Mesenchymal stem cell (in vitro differentiated cells and primary cell): ENCODE measurements around the gene STXBP4.
A peak's percentile ranks its signal among the peaks of the same experiment; 100 is the strongest.

ENCODE experiments used
- DNase-seq: peaks from one replicate; pipeline ENCODE4 v3.0.0-alpha.2; 2013
- H2AFZ ChIP-seq: one replicate; pipeline ENCODE4 v1.6.1; 2013; ENCODE audit warnings: low read depth, mild to moderate bottlenecking, control low read depth, inconsistent platforms, low read length, moderate library complexity
- H2AK5ac ChIP-seq: 2 replicates; pipeline ENCODE4 v1.6.1; 2013; ENCODE audit warnings: low read length, moderate library complexity, mild to moderate bottlenecking, inconsistent platforms; ENCODE audit not compliant: severe bottlenecking
- H2BK120ac ChIP-seq: one replicate; pipeline ENCODE4 v1.6.1; 2013; ENCODE audit warnings: low read depth, mild to moderate bottlenecking, inconsistent platforms, low read length, moderate library complexity
- H2BK12ac ChIP-seq, 2 experiments: one replicate each; pipeline ENCODE4 v1.6.1; 2013; ENCODE audit warnings: inconsistent platforms in 2 of 2, low read length in 2 of 2, mild to moderate bottlenecking in 2 of 2, moderate library complexity in 2 of 2, control low read depth in 1 of 2
- H2BK15ac ChIP-seq: one replicate; pipeline ENCODE4 v1.6.1; 2013; ENCODE audit warnings: mild to moderate bottlenecking, low read depth, inconsistent platforms; ENCODE audit not compliant: poor library complexity, severe bottlenecking
- H2BK5ac ChIP-seq: 2 replicates; pipeline ENCODE4 v1.6.1; 2013; ENCODE audit warnings: low read depth, mild to moderate bottlenecking, low read length, control low read depth, inconsistent platforms; ENCODE audit not compliant: poor library complexity, severe bottlenecking
- H3K14ac ChIP-seq, 2 experiments: one replicate each; pipeline ENCODE4 v1.6.1; 2013; ENCODE audit warnings: inconsistent platforms in 2 of 2, low read length in 2 of 2, control low read depth in 1 of 2, mild to moderate bottlenecking in 1 of 2, moderate library complexity in 1 of 2
- H3K18ac ChIP-seq, 2 experiments: one replicate each; pipeline ENCODE4 v1.6.1; 2013; ENCODE audit warnings: inconsistent platforms in 2 of 2, low read length in 2 of 2, control low read depth in 1 of 2, low read depth in 1 of 2, mild to moderate bottlenecking in 1 of 2
- H3K23ac ChIP-seq, 2 experiments: one replicate each; pipeline ENCODE4 v1.6.1; 2013; ENCODE audit warnings: inconsistent platforms in 2 of 2, low read length in 2 of 2, mild to moderate bottlenecking in 2 of 2, moderate library complexity in 2 of 2, control low read depth in 1 of 2
- H3K27ac ChIP-seq: 2 replicates; pipeline ENCODE4 v1.5.1; 2013; ENCODE audit warnings: mild to moderate bottlenecking, moderate library complexity, low read length, control low read depth, inconsistent platforms; ENCODE audit not compliant: poor library complexity, severe bottlenecking
- H3K27me3 ChIP-seq, 2 experiments: 2 replicates each; pipeline versions ENCODE4 v1.6.1 to v1.7.0; 2013; ENCODE audit warnings: low read length in 2 of 2, mild to moderate bottlenecking in 2 of 2, moderate library complexity in 2 of 2, control low read depth in 1 of 2, inconsistent platforms in 1 of 2; ENCODE audit not compliant: control insufficient read depth in 1 of 2, insufficient read depth in 1 of 2
- H3K36me3 ChIP-seq, 2 experiments: 2 replicates each; pipeline versions ENCODE4 v1.6.1 to v1.7.0; 2013; ENCODE audit warnings: low read length in 2 of 2, control low read depth in 1 of 2, inconsistent platforms in 1 of 2, low read depth in 1 of 2, mild to moderate bottlenecking in 1 of 2; ENCODE audit not compliant: insufficient read depth in 2 of 2, control insufficient read depth in 1 of 2
- H3K4ac ChIP-seq, 2 experiments: one replicate each; pipeline ENCODE4 v1.6.1; 2013; ENCODE audit warnings: inconsistent platforms in 2 of 2, low read length in 2 of 2, mild to moderate bottlenecking in 2 of 2, moderate library complexity in 2 of 2, control low read depth in 1 of 2, low read depth in 1 of 2
- H3K4me1 ChIP-seq: 2 replicates; pipeline ENCODE4 v1.6.1; 2013; ENCODE audit warnings: low read depth, low read length, control low read depth; ENCODE audit not compliant: control insufficient read depth, insufficient read depth
- H3K4me2 ChIP-seq: 2 replicates; pipeline ENCODE4 v1.6.1; 2013; ENCODE audit warnings: low read length, mild to moderate bottlenecking, inconsistent platforms; ENCODE audit not compliant: poor library complexity, severe bottlenecking
- H3K4me3 ChIP-seq, 2 experiments: 2 replicates each; pipeline versions ENCODE4 v1.5.1 to v1.7.0; 2013; ENCODE audit warnings: low read length in 2 of 2, mild to moderate bottlenecking in 2 of 2, control low read depth in 1 of 2, low read depth in 1 of 2; ENCODE audit not compliant: insufficient read depth in 1 of 2
- H3K79me1 ChIP-seq: replicated peaks from 2 replicates; pipeline ENCODE4 v1.6.1; 2013; ENCODE audit warnings: mild to moderate bottlenecking, control low read depth, low read length, inconsistent platforms; ENCODE audit not compliant: poor library complexity, severe bottlenecking
- H3K9ac ChIP-seq: 2 replicates; pipeline ENCODE4 v1.7.0; 2013; ENCODE audit warnings: mild to moderate bottlenecking, low read length, moderate library complexity
- H3K9me3 ChIP-seq: 2 replicates; pipeline ENCODE4 v1.7.0; 2013; ENCODE audit warnings: mild to moderate bottlenecking, low read length; ENCODE audit not compliant: control insufficient read depth
- H4K8ac ChIP-seq: one replicate; pipeline ENCODE4 v1.6.1; 2013; ENCODE audit warnings: inconsistent platforms, mild to moderate bottlenecking, low read length, moderate library complexity
- H4K91ac ChIP-seq: one replicate; pipeline ENCODE4 v1.6.1; 2013; ENCODE audit warnings: mild to moderate bottlenecking, low read length, inconsistent platforms
- WGBS: methylation state at CpG from one replicate; pipeline ENCODE4 v1.1.7; 2013; ENCODE audit warnings: mixed read lengths; 5-methylcytosine and 5-hydroxymethylcytosine counted together

Gene STXBP4

DNA sequence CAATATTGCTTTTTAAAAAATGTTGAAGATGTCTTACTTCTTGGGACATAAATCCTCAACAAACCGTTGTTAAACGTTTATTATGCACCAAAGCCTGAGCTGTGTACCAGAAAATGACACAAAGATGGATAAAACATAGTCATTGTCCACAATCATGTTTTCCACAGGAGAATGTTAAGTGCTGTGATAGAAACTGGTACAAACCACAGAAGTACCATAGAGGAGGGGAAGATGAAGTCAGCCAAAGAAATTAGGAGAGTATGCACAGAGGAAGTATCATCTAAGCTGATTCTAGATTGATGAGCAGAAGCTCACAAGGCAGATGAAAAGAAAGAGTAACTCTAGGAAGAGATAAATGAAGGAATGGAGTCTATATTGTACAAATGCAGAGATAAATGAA, 153.5 kb downstream of the STXBP4 start:
- Histone ChIP-seq H3K9ac (no peak overlapping the region), H3K18ac (no peak overlapping the region), H4K91ac (no peak overlapping the region), H4K8ac (no peak overlapping the region), H3K4me3 (no peak overlapping the region), H3K4me1 (peaks cover 2% of the 10 kb centered on the region), H2BK120ac (no peak overlapping the region), H3K27ac (no peak overlapping the region), H3K4me2 (no peak overlapping the region), H3K14ac (no peak overlapping the region), H3K23ac (no peak overlapping the region), H3K4ac (no peak overlapping the region), H3K36me3 (no peaks in the 10 kb centered on the region), H3K9me3 (no peaks in the 10 kb centered on the region), H2AFZ (no peak overlapping the region), H3K27me3 (no peaks in the 10 kb centered on the region), H2BK15ac (no peak overlapping the region), H3K79me1 (no peaks in the 10 kb centered on the region), H2BK12ac (no peak overlapping the region), H2BK5ac (no peak overlapping the region), H2AK5ac (no peak overlapping the region)
- no CpG with 5 or more reads among the region's 2 CpGs for WGBS
- no peak for DNase-seq

DNA sequence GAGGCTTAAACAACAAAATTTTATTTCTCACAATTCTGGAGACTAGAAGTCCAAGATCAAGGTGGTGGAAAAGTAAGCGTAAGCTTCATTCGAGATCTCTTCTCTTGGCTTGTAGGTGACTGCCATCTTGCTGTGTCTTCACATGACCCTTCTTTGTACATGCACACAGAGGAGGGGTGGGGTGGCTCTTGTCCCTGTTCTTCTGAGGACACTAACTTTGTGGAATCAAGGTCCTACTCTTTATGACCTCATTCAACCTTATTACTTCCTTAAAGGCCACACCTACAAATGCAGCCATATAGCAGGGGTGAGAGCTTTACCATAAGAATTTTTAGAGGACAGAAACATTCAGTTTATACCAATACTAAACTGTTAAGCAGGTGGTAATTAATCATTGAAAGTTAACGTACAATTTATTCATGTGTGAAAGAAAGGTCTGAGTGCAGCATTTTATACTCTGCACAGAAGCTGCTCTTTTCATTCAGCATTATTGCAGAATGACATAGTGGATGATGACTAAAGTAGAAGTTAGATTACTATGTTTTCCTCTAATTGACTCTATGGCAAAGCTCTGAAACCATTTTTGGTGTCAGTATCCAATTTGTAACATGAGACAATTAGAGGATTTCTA, 156.3 kb downstream of the STXBP4 start:
- Histone ChIP-seq H3K4ac (no peak overlapping the region), H4K8ac (no peak overlapping the region)

GRCh38 chr17:55133583-55133982, 165.0 kb downstream of the STXBP4 start:
- no peak for DNase-seq
- no peaks in the 10 kb centered on the region for H3K79me1 ChIP-seq
- no peaks in the 10 kb centered on the region for H3K36me3 ChIP-seq
- H2BK120ac ChIP-seq: no peak overlapping the region
- no peaks in the 10 kb centered on the region for H3K9me3 ChIP-seq
- no peak overlapping the region for H2AK5ac ChIP-seq
- H3K14ac ChIP-seq: no peak overlapping the region
- H2AFZ ChIP-seq: no peak overlapping the region
- no peak overlapping the region for H3K23ac ChIP-seq
- H4K8ac ChIP-seq: no peak overlapping the region
- 73% methylated on average over 2 of the region's 2 CpGs for WGBS
- no peak overlapping the region for H3K27ac ChIP-seq
- H3K4me1 ChIP-seq: no peaks in the 10 kb centered on the region
- no peak overlapping the region for H2BK5ac ChIP-seq
- H3K4me3 ChIP-seq: no peak overlapping the region
- H2BK12ac ChIP-seq: no peak overlapping the region
- H3K9ac ChIP-seq: no peak overlapping the region
- no peaks in the 10 kb centered on the region for H3K27me3 ChIP-seq
- no peak overlapping the region for H3K18ac ChIP-seq
- H4K91ac ChIP-seq: no peak overlapping the region
- H3K4me2 ChIP-seq: no peak overlapping the region
- no peak overlapping the region for H2BK15ac ChIP-seq
- H3K4ac ChIP-seq: no peak overlapping the region

More for the DNA sequence above, 156.3 kb downstream of the STXBP4 start:
- H3K23ac ChIP-seq: no peak overlapping the region
- H3K79me1 ChIP-seq: no peaks in the 10 kb centered on the region
- H3K27ac ChIP-seq: no peak overlapping the region
- no peaks in the 10 kb centered on the region for H3K36me3 ChIP-seq
- H2AK5ac ChIP-seq: no peak overlapping the region
- H2BK5ac ChIP-seq: no peak overlapping the region
- no peak overlapping the region for H4K91ac ChIP-seq
- no peak overlapping the region for H3K4me2 ChIP-seq
- H3K4me3 ChIP-seq: no peak overlapping the region
- no peak overlapping the region for H2BK15ac ChIP-seq
- 100% methylated on average over 2 of the region's 3 CpGs for WGBS
- H3K9ac ChIP-seq: no peak overlapping the region
- no peak for DNase-seq
- no peak overlapping the region for H2BK12ac ChIP-seq
- H2AFZ ChIP-seq: no peak overlapping the region
- H3K14ac ChIP-seq: no peak overlapping the region
- no peak overlapping the region for H2BK120ac ChIP-seq
- H3K18ac ChIP-seq: no peak overlapping the region
- H3K4me1 ChIP-seq: peaks cover 2% of the 10 kb centered on the region
- H3K9me3 ChIP-seq: no peaks in the 10 kb centered on the region
- H3K27me3 ChIP-seq: no peaks in the 10 kb centered on the region

DNA sequence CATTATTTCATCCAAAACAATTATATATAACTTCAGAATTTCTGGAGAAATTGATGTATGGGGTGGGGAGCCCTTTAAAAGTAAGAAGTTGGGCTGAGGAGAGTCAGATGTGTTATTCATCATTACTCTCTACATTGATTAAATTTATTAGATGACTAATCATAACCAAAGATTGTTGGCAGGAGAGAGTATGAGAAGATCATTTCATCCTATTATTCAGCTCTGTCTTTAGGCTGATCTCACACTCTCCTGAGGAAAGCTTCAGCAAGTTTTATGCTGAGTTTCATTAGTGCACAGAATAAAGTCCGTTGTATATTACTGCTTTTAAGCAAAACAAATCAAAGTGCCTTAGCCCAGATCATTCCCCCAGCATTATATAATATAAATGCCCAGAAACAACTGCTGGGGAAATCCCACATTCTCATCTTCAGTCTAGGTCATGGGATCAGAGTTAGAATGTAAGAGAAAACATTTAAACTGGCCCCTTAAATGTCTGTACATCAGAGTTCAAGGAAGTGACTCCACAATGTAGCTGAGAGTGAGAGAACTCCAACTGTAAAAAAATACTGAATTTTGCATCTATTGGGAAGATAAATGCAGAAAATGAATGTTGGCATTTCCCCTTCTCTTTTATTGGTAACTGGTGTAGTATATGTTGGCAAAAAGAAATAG, 166.1 kb downstream of the STXBP4 start:
- Histone ChIP-seq H3K9ac (peak overlapping the region; percentile 76), H3K27me3 (no peaks in the 10 kb centered on the region), H3K14ac (no peak overlapping the region), H3K36me3 (no peaks in the 10 kb centered on the region), H3K4ac (no peak overlapping the region), H2BK5ac (no peak overlapping the region), H3K9me3 (no peaks in the 10 kb centered on the region), H2BK12ac (no peak overlapping the region), H3K79me1 (no peaks in the 10 kb centered on the region), H4K91ac (no peak overlapping the region), H2BK15ac (no peak overlapping the region), H3K18ac (no peak overlapping the region), H4K8ac (no peak overlapping the region), H3K23ac (no peak overlapping the region), H3K27ac (no peak overlapping the region), H2AK5ac (no peak overlapping the region), H3K4me1 (no peaks in the 10 kb centered on the region), H2AFZ (no peak overlapping the region), H3K4me2 (no peak overlapping the region), H2BK120ac (no peak overlapping the region), H3K4me3 (peak overlapping the region in 1 of 2 experiments; percentile 50)
- DNase-seq: no peak
- 100% methylated on average over 1 of the region's 1 CpG for WGBS
